Bronchial epithelial cell (primary cell): ENCODE data around the gene POC1A. TPM values are rescaled to one million over a fixed set of nuclear protein-coding genes. Genes with fewer than 3 reads are reported as not detected.

ENCODE experiments used
- DNase-seq: peaks from one replicate; pipeline ENCODE4 v3.0.0-alpha.2; 2010; ENCODE audit warnings: low read depth
- FAIRE-seq: peaks from 2 replicates; lab custom pipeline; 2011; peaks lifted over from hg19 to GRCh38; lab: Jason Lieb, UNC
- H3K27me3 ChIP-seq: 2 replicates; pipeline ENCODE4 v1.5.1; 2011; ENCODE audit warnings: low read length; ENCODE audit not compliant: control insufficient read depth, insufficient read depth
- H3K36me3 ChIP-seq: 2 replicates; pipeline ENCODE4 v1.5.1; 2011; ENCODE audit warnings: low read length; ENCODE audit not compliant: control insufficient read depth, insufficient read depth
- H3K4me3 ChIP-seq: 2 replicates; pipeline ENCODE4 v1.5.1; 2011; ENCODE audit warnings: mild to moderate bottlenecking, low read depth, low read length, control low read depth
- CTCF ChIP-seq: IDR thresholded peaks from 2 replicates; pipeline ENCODE4 v1.5.1; 2011; ENCODE audit warnings: mild to moderate bottlenecking, moderate library complexity, low read length, control low read depth, inconsistent platforms; ENCODE audit not compliant: insufficient read depth, severe bottlenecking
- total RNA-seq: library from RNA; depleted of rRNA; stranded (reverse); fragments of >200 nt; gene quantifications from 2 replicates; pipeline ENCODE4 v1.2.1, GENCODE V29; 2014

POC1A gene
- total RNA-seq, 1 donor from 2014 or later = 1.8 TPM

- Histone ChIP-seq H3K4me3 (no peak overlapping the region), H3K36me3 (no peaks in the 10 kb centered on the region), H3K27me3 (no peaks in the 10 kb centered on the region)
- FAIRE-seq (no peak), DNase-seq (no peak)
- no peak for TF ChIP-seq CTCF
Measured at GRCh38 chr3:52087731-52088130, 66.5 kb downstream of the POC1A start.

GRCh38 chr3:52086976-52087663, 67.1 kb downstream of the POC1A start:
- DNase-seq (no peak), FAIRE-seq (no peak)
- no peak overlapping the region for H3K4me3 ChIP-seq
- TF ChIP-seq CTCF = no peak
- no peaks in the 10 kb centered on the region for H3K27me3 ChIP-seq
- no peaks in the 10 kb centered on the region for H3K36me3 ChIP-seq

GRCh38 chr3:52086461-52086860, 67.8 kb downstream of the POC1A start:
- DNase-seq (no peak), FAIRE-seq (peak; percentile 36)
- no peaks in the 10 kb centered on the region for H3K27me3 ChIP-seq
- H3K36me3 ChIP-seq = no peaks in the 10 kb centered on the region
- no peak overlapping the region for H3K4me3 ChIP-seq
- no peak for TF ChIP-seq CTCF

GRCh38 chr3:52085681-52086282, 68.4 kb downstream of the POC1A start:
- H3K4me3 ChIP-seq = no peak overlapping the region
- no peak for TF ChIP-seq CTCF
- FAIRE-seq (no peak), DNase-seq (no peak)
- H3K27me3 ChIP-seq = no peaks in the 10 kb centered on the region
- H3K36me3 ChIP-seq = no peaks in the 10 kb centered on the region

- TF ChIP-seq CTCF = no peak
- FAIRE-seq (no peak), DNase-seq (no peak)
- no peaks in the 10 kb centered on the region for H3K27me3 ChIP-seq
- H3K4me3 ChIP-seq = no peak overlapping the region
- H3K36me3 ChIP-seq = no peaks in the 10 kb centered on the region
Measured at GRCh38 chr3:52084954-52085680, 69.1 kb downstream of the POC1A start.
